GM12891 (cell line): Measurements from ENCODE around the gene PAPOLA.

ENCODE experiments used
- PAX5 ChIP-seq: IDR thresholded peaks from 2 replicates; pipeline ENCODE4 v1.6.1; 2011; ENCODE audit warnings: low read length, moderate library complexity, mild to moderate bottlenecking; ENCODE audit not compliant: insufficient read depth, severe bottlenecking
- POLR2A ChIP-seq: IDR thresholded peaks from 2 replicates; pipeline ENCODE4 v1.6.1; 2011; ENCODE audit warnings: low read depth, low read length, control low read depth
- POLR2AphosphoS5 ChIP-seq: IDR thresholded peaks from 2 replicates; pipeline ENCODE4 v1.6.1; 2011; ENCODE audit warnings: low read depth, low read length, control low read depth
- POU2F2 ChIP-seq: IDR thresholded peaks from 2 replicates; pipeline ENCODE4 v1.6.1; 2011; ENCODE audit warnings: low read depth, mild to moderate bottlenecking, control low read depth, low read length, moderate library complexity
- SPI1 ChIP-seq: IDR thresholded peaks from 2 replicates; pipeline ENCODE4 v1.6.1; 2011; ENCODE audit warnings: low read depth, low read length, control low read depth
- TAF1 ChIP-seq: IDR thresholded peaks from 2 replicates; pipeline ENCODE4 v1.6.1; 2011; ENCODE audit warnings: low read depth, low read length, control low read depth

DNA sequence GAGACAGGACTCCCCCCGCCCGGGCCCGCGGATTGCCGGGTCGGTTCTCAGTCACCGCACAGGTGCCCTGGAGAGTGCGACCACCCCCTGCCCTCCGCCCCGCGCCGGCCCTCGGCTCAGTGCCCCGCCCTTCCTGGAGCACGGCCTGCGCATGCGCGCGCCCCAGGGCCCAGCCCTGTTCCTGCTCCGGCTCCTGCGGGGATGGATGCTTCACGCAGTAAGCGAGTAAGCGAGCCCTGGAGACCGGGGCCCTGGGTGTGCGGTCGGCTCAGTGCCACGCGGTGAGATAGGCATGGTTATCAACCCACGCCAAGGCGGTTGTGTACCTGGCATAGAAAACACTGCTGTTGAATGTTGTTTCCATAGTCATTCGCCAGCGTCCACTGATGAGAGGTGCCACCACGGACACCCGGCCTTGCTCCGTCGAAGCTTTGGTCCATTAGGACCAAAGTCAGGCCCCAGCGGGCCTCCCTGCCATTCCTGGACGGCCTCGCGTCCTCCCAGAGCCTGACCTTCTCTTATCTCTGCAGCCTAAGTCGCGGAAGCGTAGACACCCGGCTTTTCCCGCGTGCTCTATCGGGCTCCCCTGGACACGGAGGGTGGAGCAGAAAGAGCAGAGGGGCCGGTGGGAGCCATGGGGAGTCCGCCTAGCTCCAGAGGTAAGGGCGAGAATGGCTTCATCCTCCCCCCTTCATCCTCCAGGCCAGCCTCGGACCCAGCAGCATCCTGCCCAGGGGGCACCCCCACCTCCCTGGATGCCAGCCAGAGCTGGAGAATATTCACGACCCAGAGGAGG lies 90.6 kb downstream of the PAPOLA start:
- TF ChIP-seq POLR2A (no peak), POLR2AphosphoS5 (no peak), TAF1 (no peak), PAX5 (no peak), POU2F2 (no peak), SPI1 (no peak)
